Kidney epithelial cell (primary cell): ENCODE data around the gene CIDEC. TPM values are rescaled to one million over a fixed set of nuclear protein-coding genes. Genes with fewer than 3 reads are reported as not detected.
"Not testable (repeated sequence)": the region's sequence is repeated elsewhere in the genome, so short reads cannot be mapped to it uniquely, and the experiment has no call there.

Experiments used
- DNase-seq: peaks from one replicate; pipeline ENCODE4 v3.0.0-alpha.2; 2010; ENCODE audit warnings: low read depth
- H3K27me3 ChIP-seq: 2 replicates; pipeline ENCODE4 v1.6.0; 2011; ENCODE audit warnings: low read length; ENCODE audit not compliant: control insufficient read depth, insufficient read depth
- H3K36me3 ChIP-seq: 2 replicates; pipeline ENCODE4 v1.5.1; 2011; ENCODE audit warnings: low read length; ENCODE audit not compliant: control insufficient read depth, insufficient read depth
- H3K4me3 ChIP-seq: 2 replicates; pipeline ENCODE4 v1.5.1; 2011; ENCODE audit warnings: low read depth, mild to moderate bottlenecking, control low read depth, low read length
- total RNA-seq: library from RNA; depleted of rRNA; stranded (reverse); fragments of >200 nt; gene quantifications from 2 replicates; pipeline ENCODE4 v1.2.3, GENCODE V29; 2015
- TF ChIP-seq, protein P1 (sequence below): IDR thresholded peaks from 2 replicates; pipeline ENCODE4 v1.5.1; 2011; ENCODE audit warnings: mild to moderate bottlenecking, moderate library complexity, low read length, control low read depth, inconsistent platforms; ENCODE audit not compliant: insufficient read depth, poor library complexity, severe bottlenecking

CIDEC gene
- total RNA-seq, 1 donor from 2014 or later: not detected

DNA sequence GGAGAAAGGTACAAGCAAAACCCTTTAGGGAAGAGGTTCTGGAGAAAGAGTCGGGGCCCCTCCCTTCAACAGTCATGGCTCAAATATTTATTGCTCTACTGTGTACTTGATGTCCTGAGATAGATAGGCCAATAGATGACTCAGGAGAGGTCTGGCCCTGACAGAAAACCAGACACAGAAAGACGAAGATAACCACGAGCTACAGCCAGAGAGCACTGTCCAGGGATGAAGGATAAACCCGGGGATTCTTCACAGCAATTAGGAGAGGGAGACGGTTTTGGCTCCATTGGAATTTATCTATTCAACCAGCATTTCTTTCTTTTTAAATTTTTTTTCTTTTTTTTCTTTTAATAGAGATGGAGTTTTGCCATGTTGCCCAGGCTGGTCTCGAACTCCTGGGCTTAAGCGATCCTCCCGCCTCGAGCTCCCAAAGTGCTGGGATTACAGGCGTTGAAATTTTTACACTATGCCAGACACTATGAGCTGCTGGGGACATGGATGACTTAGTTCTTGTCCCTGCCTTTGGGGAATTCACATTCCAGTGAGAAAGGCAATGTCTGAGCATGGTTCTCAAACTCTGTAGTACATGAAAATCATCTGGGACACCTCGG lies 4.6 kb upstream of the CIDEC start:
- Histone ChIP-seq H3K36me3 (no peaks in the 10 kb centered on the region), H3K4me3 (no peak overlapping the region), H3K27me3 (no peaks in the 10 kb centered on the region)
- TF ChIP-seq, protein P1, sequence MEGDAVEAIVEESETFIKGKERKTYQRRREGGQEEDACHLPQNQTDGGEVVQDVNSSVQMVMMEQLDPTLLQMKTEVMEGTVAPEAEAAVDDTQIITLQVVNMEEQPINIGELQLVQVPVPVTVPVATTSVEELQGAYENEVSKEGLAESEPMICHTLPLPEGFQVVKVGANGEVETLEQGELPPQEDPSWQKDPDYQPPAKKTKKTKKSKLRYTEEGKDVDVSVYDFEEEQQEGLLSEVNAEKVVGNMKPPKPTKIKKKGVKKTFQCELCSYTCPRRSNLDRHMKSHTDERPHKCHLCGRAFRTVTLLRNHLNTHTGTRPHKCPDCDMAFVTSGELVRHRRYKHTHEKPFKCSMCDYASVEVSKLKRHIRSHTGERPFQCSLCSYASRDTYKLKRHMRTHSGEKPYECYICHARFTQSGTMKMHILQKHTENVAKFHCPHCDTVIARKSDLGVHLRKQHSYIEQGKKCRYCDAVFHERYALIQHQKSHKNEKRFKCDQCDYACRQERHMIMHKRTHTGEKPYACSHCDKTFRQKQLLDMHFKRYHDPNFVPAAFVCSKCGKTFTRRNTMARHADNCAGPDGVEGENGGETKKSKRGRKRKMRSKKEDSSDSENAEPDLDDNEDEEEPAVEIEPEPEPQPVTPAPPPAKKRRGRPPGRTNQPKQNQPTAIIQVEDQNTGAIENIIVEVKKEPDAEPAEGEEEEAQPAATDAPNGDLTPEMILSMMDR: no peak
- peak; percentile 56 for DNase-seq

DNA sequence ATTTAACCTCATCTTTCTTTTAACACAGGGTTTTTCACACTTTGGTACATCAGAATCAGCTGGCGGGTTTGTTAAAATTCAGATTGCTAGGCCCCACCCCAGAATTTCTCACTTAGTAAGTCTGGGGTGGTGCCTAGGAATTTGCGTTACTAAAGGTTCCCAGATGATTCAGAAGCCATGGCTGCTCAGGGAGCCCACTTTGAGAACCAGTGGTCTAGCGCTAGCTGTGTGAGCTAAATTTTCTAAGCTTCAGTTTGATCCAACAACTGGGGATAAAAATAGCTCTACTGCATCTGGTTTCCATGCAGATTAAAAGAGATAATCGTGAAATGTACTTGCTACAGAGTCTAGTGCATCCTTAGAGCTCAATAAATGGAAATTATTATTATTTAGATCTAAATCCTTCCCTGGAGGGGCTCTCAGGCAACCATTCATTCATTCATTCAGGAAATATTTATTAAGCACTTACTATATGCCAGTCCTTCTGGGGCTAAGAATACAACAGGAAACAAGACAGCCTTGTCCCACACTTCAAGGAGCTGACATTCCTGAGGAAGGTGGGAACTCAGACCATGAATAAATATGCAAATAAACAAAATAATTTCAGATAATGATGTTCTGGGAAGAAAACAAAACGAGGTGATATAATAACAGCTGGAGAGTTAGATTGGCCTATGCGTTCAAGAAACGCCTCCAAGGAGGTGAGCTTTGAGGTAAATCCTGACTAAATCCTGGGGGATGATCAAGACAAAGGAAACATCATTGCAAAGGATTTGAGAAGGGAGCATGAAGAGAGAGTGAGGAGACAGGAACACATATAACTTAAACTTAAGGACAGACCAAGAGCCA lies 3.9 kb upstream of the CIDEC start:
- TF ChIP-seq, protein P1: no peak
- H3K27me3 ChIP-seq: no peaks in the 10 kb centered on the region
- no peak for DNase-seq
- no peaks in the 10 kb centered on the region for H3K36me3 ChIP-seq
- no peak overlapping the region for H3K4me3 ChIP-seq

DNA sequence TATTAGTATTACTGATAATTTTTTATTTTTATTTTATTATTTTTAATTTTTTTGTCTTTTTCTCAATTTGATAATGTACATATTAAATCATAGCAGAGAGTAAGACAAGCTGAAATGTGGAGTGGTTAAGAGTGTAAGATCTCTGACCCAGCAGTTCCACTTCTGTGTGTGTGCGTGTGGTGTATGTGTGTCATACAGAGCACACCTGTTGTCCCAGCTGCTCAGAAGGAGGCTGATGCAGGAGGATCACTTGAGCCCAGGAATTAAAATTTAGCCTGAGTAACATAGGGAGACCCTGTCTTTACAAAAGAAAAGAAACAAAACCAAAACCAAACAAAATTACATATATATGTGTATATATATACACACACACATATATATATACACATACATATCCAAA lies 1.4 kb upstream of the CIDEC start:
- Histone ChIP-seq H3K27me3 (no peaks in the 10 kb centered on the region), H3K36me3 (no peaks in the 10 kb centered on the region), H3K4me3 (no peak overlapping the region)
- no peak for DNase-seq
- TF ChIP-seq, protein P1: no peak

DNA sequence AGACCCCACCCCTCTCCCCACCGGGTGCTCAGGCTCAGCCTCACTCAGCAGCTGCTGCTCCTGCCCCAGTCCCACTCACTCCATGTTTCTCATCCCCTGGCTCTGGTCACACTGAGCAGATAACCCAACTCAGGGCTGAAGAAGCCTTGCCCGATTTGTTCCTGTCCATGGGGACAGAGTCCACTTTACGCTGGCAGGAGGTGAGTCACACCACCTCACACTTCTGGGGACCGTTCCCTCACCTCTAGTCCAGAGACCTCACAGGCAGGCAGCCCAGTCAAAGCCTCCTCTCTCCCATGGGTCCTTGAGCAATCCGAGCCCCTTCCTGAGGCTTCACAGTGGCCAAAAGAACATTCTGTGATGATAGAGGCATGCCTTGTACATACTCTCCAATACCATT lies 1.4 kb downstream of the CIDEC start:
- DNase-seq: no peak
- H3K27me3 ChIP-seq: no peaks in the 10 kb centered on the region
- H3K36me3 ChIP-seq: no peaks in the 10 kb centered on the region
- no peak overlapping the region for H3K4me3 ChIP-seq
- TF ChIP-seq, protein P1: no peak

DNA sequence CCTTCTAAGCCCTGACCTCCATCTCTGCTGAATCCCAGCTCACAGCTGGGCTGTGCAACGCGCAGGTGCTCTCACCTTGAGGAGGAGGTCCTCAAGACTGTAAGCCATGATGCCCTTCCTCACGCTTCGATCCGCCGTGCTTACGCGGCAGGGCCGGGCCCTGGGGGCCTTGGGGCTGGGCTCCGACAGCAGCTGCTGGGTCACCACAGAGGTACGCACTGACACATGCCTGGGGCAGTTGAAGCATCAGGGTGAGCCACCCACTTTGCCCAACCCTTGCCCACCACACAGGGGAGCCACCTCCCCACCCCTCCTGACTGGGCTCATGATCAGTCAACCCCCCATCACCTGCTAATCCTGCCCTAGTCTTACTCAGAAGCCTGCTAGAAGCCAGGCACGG lies 3.1 kb downstream of the CIDEC start:
- no peak for DNase-seq
- TF ChIP-seq, protein P1: no peak
- Histone ChIP-seq H3K36me3 (no peaks in the 10 kb centered on the region), H3K27me3 (no peaks in the 10 kb centered on the region), H3K4me3 (no peak overlapping the region)

DNA sequence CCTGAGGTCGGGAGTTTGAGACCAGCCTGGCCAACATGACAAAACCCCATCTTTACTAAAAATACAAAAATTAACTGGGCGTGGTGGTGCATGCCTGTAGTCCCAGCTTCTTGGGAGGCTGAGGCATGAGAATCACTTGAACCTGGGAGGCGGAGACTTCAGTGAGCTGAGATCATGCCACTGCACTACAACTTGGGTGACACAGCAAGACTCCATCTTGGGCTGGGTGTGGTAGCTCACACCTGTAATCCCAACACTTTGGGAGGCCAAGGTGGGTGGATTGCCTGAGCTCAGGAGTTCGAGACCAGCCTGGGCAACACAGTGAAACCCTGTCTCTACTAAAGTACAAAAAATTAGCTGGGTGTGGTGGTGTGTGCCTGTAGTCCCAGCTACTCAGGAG lies 3.8 kb downstream of the CIDEC start:
- DNase-seq, H3K4me3 ChIP-seq: not testable (repeated sequence)

More for the DNA sequence above, 3.8 kb downstream of the CIDEC start:
- H3K36me3 ChIP-seq, H3K27me3 ChIP-seq: not testable (repeated sequence)
